GM18498 (cell line): Measurements from ENCODE around the gene NPTX1.

Source experiments
- ATAC-seq: cut with Tn5 transposase; IDR thresholded peaks from one replicate; pipeline ENCODE4 v1.9.1; 2021; ENCODE audit warnings: mild to moderate bottlenecking, moderate library complexity; ENCODE audit not compliant: unreplicated experiment

Gene NPTX1

GRCh38 chr17:80445007-80445725, 31.2 kb downstream of the NPTX1 start:
- no peak for ATAC-seq

GRCh38 chr17:80444644-80444979, 31.8 kb downstream of the NPTX1 start:
- no peak for ATAC-seq

- ATAC-seq = no peak
Observed at GRCh38 chr17:80443916-80444643, 32.3 kb downstream of the NPTX1 start.

- ATAC-seq = no peak
Observed at GRCh38 chr17:80443498-80443897, 32.9 kb downstream of the NPTX1 start.

- ATAC-seq = no peak
Observed at GRCh38 chr17:80442764-80443163, 33.6 kb downstream of the NPTX1 start.

GRCh38 chr17:80442323-80442659, 34.1 kb downstream of the NPTX1 start:
- ATAC-seq = no peak

- ATAC-seq = no peak
Observed at GRCh38 chr17:80441598-80442322, 34.6 kb downstream of the NPTX1 start.

GRCh38 chr17:80441133-80441578, 35.3 kb downstream of the NPTX1 start:
- ATAC-seq = no peak

- no peak for ATAC-seq
Observed at GRCh38 chr17:80439499-80439898, 36.9 kb downstream of the NPTX1 start.

GRCh38 chr17:80438806-80439205, 37.6 kb downstream of the NPTX1 start:
- no peak for ATAC-seq

- no peak for ATAC-seq
Observed at GRCh38 chr17:80437532-80437931, 38.9 kb downstream of the NPTX1 start.

- no peak for ATAC-seq
Observed at GRCh38 chr17:80433916-80434666, 42.3 kb downstream of the NPTX1 start.

GRCh38 chr17:80432961-80433550, 43.4 kb downstream of the NPTX1 start:
- ATAC-seq = no peak

GRCh38 chr17:80432350-80432955, 44.0 kb downstream of the NPTX1 start:
- ATAC-seq = no peak

- no peak for ATAC-seq
Observed at GRCh38 chr17:80431246-80432195, 44.9 kb downstream of the NPTX1 start.

GRCh38 chr17:80430446-80431245, 45.8 kb downstream of the NPTX1 start:
- no peak for ATAC-seq

GRCh38 chr17:80429356-80430275, 46.8 kb downstream of the NPTX1 start:
- ATAC-seq = no peak
